Lung microvascular endothelial cell (primary cell): ENCODE data around the gene RNF130. TPM values are rescaled to one million over a fixed set of nuclear protein-coding genes. Genes with fewer than 3 reads are reported as not detected.
A peak's percentile ranks its signal among the peaks of the same experiment; 100 is the strongest.

Experiments used
- DNase-seq, 2 donors: peaks; one replicate each; pipeline versions ENCODE4 v3.0.0 to v3.0.0-alpha.2; 2010; ENCODE audit warnings: low read depth in 2 of 2
- total RNA-seq: library from RNA; depleted of rRNA; stranded (reverse); fragments of >200 nt; gene quantifications from 2 replicates; pipeline ENCODE4 v1.2.1, GENCODE V29; 2014

Gene RNF130
- total RNA-seq, 1 donor from 2014 or later: 37.7 TPM

- no peak for DNase-seq
These were observed 15.4 kb downstream of the RNF130 start for GRCh38 chr5:180056153-180056552.

GRCh38 chr5:180054226-180054625 is 17.3 kb downstream of the RNF130 start:
- no peak for DNase-seq

GRCh38 chr5:180053061-180053602 is 18.4 kb downstream of the RNF130 start:
- no peak for DNase-seq

DNA sequence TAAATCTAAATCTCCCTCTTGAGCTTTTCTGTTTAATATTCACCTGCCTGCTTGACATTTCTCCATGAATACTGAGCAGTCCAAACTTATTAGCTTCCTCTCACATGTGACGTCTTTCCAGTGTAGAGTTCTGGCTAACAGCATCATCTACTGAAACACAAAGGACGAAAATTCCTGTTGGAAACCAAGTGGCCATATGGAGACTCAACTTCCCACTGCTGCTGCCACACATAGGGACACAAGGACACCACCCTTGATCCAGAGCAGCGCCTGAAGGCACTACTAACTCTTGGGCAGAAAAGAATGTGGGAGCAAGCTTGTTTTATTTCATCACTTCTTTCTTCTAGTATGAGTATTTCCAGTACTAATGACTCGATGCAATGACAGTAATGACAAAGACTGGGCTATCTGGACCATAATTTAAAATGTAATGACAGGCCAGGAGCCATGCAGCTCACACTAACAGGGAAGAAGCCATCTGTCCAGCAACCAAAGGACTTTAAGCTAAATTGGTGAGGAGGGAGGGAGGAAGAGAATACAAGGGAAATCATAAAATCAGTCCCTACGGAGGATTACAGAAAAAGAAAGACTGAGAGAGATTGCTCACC is 19.2 kb downstream of the RNF130 start:
- DNase-seq: no peak

DNA sequence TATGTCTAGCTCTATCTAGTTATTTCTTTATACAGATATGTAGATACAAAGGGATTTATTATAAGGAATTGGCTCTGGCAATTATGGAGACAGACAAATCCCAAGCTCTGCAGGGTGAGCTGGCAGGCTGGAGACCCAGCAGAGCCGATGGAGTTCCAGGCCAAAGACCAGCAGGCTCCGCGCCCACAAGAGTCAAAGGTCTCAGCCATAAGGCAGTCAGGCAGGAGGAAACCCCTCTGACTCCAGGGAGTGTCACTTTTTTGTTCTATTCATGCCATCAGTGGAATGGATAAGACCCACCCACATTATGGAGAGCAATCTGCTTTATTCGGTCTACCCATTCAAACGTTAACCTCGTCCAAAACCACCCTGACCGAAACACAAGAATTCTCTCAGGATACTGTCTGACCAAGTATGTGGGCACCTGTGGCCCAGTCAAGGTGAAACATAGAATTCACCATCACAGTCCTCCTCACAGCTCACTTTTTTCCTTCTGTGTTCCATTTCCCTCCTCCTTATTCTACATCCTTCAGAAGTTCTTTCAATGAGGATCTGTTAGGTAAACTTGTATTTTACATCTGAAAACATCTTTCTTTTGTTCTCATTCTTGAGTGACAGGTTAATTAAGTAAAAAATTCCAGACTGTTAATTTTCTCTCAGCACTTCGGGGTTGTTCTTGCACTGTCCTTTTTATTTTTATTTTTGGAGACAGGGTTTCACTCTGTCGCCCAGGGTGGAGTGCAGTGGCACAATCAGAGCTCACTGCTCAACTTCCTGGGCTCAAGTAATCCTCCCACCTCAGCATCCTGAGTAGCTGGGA is 21.2 kb downstream of the RNF130 start:
- no peak for DNase-seq

DNA sequence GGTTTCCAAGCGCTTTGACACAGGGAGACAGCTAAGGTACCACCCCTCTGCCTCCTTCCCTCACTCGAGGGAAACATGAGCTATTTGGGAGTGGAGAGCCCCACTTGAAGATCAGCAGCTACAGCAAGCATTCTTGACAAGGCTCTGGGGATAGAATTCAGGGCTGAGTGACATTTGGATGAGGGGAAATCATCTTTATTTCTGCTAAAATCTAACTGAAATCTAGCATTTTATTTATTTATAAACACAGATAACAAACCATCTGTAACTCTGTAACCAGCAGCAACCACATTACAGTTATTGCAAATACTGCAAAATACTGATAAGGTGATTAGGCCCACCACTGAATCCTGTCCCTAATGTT is 22.4 kb downstream of the RNF130 start:
- DNase-seq: no peak

GRCh38 chr5:180047667-180048066 is 23.9 kb downstream of the RNF130 start:
- DNase-seq: peak; percentile 39 to 43

DNA sequence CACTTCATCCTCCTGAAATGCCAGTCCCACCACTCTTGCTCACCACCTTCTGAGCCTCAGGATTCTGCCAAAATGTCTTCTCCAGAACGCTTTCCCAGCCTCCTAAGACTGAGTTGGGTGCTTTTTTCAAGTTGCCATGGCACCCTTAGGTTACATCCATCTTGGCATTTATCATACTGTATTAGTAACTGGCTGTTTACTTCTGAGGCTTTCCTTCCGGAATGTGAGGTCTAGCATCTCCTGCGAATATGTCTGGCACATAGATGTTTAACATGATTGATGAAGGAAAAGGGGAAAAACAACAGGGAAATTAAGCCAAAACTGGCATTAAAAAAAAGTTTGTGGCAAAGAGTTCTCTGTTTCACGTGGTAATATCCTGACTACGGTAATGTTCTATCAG is 24.9 kb downstream of the RNF130 start:
- peak; percentile 33 to 97 for DNase-seq

- no peak for DNase-seq
These were observed 25.6 kb downstream of the RNF130 start for GRCh38 chr5:180045889-180046499.

GRCh38 chr5:180043377-180043776 is 28.2 kb downstream of the RNF130 start:
- DNase-seq: no peak

GRCh38 chr5:180041301-180042274 is 30.0 kb downstream of the RNF130 start:
- no peak for DNase-seq

- DNase-seq: no peak
These were observed 31.0 kb downstream of the RNF130 start for GRCh38 chr5:180040287-180041214.

DNA sequence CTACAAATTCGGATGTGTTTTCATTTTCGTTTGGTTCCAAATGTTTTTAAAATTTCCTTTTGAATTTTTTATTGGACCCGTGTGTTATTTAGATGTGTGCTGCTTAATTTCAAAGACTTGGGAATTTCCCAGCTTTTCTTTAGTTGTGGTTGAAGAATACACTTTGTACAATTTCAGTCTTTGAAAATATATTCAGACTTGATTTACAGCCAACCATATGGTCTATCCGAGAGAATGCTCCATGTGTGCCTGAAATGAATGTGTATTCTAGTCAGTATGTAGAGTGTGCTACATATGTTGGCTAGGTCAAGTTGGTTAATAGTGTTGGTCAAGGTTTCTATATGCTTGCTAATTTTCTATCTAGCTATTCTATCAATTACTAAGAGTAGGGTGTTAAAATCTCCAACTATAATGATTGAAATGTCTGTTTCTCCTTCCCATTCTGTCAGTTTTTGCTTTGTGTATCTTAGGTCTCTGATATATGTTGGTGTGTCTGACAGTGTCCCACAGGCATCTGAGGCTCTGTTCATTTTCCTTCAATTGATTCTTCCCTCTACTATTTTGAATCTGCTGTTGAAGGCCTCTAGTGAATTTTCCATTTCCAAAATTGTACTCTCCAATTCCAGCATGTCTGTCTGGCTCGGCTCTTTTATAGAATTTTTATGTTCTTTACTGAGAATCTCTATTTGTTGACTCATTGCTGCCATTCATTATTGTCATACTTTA is 36.2 kb downstream of the RNF130 start:
- no peak for DNase-seq

DNA sequence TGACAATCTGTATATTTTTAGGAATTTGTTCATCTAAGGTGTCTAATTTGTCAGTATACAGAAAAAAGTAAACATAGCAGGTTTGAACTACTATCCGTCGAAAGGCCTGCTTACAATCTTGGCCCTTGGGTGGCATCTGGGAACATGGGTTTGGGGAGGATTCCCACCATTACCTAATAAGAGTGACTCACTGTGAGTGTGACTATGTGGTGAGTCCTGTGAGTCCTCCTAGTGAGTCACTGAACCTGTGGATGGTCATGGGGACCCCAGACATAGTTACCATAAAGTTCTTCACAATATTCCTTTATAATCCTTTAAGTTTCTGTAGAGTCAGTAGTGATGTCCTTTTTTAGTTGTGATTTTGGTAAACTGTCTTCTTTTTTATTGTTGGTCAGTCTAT is 37.0 kb downstream of the RNF130 start:
- peak in 1 of 2 donors; percentile 36 for DNase-seq

DNA sequence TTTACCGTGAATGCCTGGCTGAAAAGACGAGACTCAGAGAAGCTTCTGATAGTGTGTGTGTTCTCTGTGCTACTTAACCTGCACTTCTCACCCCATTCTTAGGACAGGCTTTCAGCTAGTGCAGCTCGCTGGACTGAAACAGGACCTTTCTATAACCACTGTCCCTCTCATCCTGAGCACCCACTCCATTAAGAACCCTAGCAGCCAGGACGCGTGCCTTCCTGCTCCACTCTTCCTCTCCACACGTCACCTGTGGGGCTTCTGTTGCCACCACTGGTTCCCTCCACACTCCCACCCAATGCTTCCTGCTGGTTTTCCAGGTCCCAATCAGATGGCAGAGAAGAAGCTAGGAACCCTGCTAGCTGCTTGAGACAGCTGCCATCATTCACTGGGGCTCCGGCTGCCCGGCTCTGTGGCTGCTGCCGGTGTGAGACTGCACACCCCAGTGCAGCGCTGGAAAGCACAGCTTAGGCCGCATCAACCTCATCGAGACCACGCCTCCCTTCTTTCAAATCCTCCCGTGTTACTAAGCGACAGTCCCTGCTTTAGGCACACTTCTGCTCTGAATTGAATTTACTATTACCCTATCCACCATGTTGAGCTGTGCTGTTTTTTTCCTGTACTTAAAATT is 44.0 kb downstream of the RNF130 start:
- no peak for DNase-seq

DNA sequence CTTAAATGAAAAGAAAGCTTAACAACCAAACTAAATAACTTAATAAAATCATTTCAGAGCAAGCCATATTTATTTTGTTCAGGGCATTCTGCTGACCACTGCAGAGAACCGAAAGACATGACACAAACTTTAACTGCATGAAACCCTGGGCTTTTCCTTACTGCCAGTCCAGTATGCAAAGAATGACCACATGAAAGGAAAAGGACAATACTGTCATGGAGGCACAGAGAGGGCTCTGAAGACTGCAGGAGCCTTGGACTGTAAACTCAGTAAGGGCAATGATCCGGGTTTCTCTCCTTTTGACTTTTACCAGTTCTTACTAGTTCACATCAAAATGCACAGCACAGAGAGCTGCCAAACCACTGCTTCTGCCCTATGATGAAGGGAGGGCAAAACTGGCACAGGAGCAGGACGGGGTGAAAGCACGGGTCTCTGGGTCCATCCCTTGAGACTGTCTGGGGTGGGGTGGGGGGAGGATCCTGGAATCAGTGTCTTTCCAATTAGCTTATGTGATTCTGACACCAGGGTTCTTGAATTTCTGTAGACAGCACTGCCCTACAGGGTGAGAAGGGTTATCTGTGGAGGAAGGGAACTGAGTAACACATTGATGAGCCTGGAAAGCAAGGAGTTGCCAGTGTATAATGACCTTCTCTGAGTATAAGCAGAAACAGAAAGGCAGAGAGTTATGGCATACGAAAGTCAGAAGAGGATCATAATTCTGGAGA is 44.7 kb downstream of the RNF130 start:
- peak in 1 of 2 donors; percentile 14 for DNase-seq

- peak; percentile 93 to 95 for DNase-seq
These were observed 45.2 kb downstream of the RNF130 start for GRCh38 chr5:180026320-180026719.

DNA sequence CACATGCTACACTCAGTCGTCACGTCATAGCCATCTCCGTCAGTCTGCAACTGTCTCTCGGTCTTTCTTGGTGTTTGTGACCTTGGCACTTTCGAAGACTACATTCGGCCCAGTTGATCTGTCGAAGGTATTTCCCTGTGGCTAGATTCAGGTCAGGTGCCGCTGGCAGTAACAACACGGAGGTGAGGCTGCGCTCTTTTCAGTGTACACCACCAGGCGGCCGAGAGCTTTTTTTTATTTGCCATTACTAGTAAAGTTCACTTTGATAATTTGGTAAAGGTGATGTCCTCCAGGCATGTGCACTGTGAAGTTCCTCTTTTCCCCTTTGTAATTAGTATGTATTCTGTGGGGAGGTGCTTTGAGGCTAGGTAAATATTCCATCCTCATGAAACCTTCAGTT is 49.7 kb downstream of the RNF130 start:
- DNase-seq: no peak
